Fibroblast of the aortic adventitia (primary cell): Measurements from ENCODE around the gene CAMK1D. TPM values are rescaled to one million over a fixed set of nuclear protein-coding genes. Genes with fewer than 3 reads are reported as not detected.

ENCODE experiments used
- DNase-seq: peaks from one replicate; pipeline ENCODE4 v3.0.0-alpha.2; 2010; ENCODE audit warnings: low read depth
- H3K4me3 ChIP-seq: 2 replicates; pipeline ENCODE4 v1.5.1; 2011; ENCODE audit warnings: low read depth, mild to moderate bottlenecking, control low read depth, low read length, moderate library complexity
- CTCF ChIP-seq: IDR thresholded peaks from 2 replicates; pipeline ENCODE4 v1.5.1; 2011; ENCODE audit warnings: mild to moderate bottlenecking, low read length, control low read depth, inconsistent platforms; ENCODE audit not compliant: insufficient read depth
- total RNA-seq: library from RNA; depleted of rRNA; stranded (reverse); fragments of >200 nt; gene quantifications from 2 replicates; pipeline ENCODE4 v1.2.3, GENCODE V29; 2012; ENCODE audit warnings: low replicate concordance

Gene CAMK1D
- total RNA-seq, 1 donor = 9.8 TPM

GRCh38 chr10:12800302-12800701 lies 451.0 kb downstream of the CAMK1D start:
- no peak overlapping the region for H3K4me3 ChIP-seq
- no peak for DNase-seq
- no peak for TF ChIP-seq CTCF

GRCh38 chr10:12801214-12802087 lies 452.1 kb downstream of the CAMK1D start:
- H3K4me3 ChIP-seq = no peak overlapping the region
- DNase-seq = no peak
- no peak for TF ChIP-seq CTCF

- DNase-seq = no peak
- no peak for TF ChIP-seq CTCF
- no peak overlapping the region for H3K4me3 ChIP-seq
These were observed 454.4 kb downstream of the CAMK1D start for GRCh38 chr10:12803776-12804175.

DNA sequence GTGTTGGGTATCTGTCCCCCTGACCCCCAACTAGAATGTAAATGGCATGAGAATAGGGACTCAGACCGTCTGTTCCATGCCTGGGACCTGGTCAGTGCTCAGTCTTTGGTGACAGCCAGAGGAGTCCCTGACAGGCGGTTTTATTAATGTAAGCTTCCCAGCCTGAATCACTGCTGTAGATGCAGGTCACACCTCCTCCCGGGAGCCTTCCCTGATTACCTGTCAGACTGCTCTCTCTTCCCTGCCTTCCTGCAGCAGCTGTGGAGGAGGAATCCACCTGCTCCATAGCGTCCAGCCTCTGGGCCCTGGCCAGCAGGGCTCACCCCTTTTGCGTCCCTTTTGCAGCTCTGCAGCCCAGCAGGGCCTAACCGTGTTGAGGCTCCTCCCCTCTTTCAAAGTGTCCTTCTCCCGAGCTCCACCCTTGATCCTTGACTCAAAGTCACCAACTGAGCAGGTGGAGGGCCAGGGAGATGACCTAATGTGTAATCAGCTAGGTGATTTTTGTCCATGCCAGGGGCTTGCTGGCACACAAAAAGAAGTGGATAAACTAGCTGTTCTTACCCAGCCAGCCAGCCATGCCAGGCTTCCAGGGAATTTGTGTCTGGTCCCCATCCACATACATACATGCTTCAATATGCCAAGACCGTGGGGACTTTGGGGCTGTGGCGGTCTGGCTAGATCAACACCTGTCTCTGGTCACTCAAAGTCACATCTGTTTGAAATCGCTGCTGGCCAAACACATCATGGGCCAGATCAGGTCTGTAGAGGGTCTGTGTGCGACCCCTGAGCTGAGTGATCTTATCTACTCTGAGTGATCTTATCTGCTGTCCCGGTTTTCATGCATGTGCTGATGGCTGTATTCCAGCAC lies 457.1 kb downstream of the CAMK1D start:
- DNase-seq = no peak
- no peak for TF ChIP-seq CTCF
- H3K4me3 ChIP-seq = no peak overlapping the region

- no peak for DNase-seq
- no peak overlapping the region for H3K4me3 ChIP-seq
- no peak for TF ChIP-seq CTCF
These were observed 457.9 kb downstream of the CAMK1D start for GRCh38 chr10:12807096-12807755.

DNA sequence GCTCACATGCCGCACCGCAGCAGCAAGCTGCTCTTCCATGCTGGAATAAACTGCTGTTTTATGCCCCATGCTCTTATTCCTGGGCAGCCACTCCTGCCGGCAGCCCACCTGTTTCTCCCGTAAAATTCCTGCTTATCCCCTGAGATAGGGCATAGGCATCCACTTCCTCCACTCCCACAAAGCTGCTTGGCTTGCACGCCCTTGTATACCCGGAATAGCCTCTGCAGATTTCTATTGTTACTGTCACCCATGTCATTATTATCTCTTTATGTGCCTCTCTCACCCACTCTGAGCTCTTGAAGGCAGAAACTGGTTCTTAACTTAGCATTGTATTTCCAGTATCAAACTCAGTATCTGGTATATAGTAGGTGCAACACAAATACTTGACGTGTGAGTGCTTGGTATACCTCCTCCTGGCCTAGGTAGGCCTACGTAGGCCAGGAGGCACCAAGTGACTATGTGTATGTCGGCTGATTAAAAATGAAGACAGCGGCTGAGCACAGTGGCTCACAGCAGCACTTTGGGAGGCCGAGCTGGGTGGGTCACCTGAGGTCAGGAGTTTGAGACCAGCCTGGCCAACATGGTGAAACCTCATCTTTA lies 458.8 kb downstream of the CAMK1D start:
- no peak overlapping the region for H3K4me3 ChIP-seq
- no peak for DNase-seq
- no peak for TF ChIP-seq CTCF
